OCI-LY7 (cell line): ENCODE data around the gene ADH6.

Source experiments
- EZH2phosphoT487 ChIP-seq: fragments of 200-600 bp; sonication (generic); IDR thresholded peaks from 2 replicates; pipeline ENCODE4 v1.6.1; 2018; ENCODE audit warnings: low read depth, borderline replicate concordance, mild to moderate bottlenecking, mixed run types, antibody characterized with exemption, low read length, moderate library complexity, mixed read lengths
- TF ChIP-seq, protein P1 (sequence below): fragments of 200-600 bp; sonication (generic); conservative IDR thresholded peaks from 2 replicates; pipeline ENCODE4 v1.5.1; 2014; ENCODE audit warnings: mild to moderate bottlenecking, antibody characterized with exemption, low read length, moderate library complexity, mixed read lengths

DNA sequence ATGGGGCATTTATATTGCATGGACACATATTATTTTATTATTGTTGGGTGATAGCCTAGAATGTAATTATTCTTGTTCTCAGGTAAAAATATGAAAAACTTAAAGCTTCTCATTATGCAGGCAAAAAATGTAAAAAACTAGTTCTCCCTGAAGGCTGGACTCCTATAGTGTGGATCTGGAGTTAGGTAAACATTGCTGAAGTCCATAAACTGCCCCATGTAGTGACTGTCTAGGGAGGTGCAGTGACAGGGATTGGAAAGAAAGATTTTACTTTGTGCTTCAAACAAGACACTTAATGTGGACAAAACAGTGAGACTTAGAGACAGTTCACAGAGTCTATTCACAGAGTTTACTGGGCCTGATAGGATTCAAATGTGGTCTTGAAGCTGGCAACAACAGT is 17.0 kb downstream of the ADH6 start:
- TF ChIP-seq EZH2phosphoT487 = no peak
- TF ChIP-seq, protein P1, sequence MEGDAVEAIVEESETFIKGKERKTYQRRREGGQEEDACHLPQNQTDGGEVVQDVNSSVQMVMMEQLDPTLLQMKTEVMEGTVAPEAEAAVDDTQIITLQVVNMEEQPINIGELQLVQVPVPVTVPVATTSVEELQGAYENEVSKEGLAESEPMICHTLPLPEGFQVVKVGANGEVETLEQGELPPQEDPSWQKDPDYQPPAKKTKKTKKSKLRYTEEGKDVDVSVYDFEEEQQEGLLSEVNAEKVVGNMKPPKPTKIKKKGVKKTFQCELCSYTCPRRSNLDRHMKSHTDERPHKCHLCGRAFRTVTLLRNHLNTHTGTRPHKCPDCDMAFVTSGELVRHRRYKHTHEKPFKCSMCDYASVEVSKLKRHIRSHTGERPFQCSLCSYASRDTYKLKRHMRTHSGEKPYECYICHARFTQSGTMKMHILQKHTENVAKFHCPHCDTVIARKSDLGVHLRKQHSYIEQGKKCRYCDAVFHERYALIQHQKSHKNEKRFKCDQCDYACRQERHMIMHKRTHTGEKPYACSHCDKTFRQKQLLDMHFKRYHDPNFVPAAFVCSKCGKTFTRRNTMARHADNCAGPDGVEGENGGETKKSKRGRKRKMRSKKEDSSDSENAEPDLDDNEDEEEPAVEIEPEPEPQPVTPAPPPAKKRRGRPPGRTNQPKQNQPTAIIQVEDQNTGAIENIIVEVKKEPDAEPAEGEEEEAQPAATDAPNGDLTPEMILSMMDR = no peak
